GM18861 (cell line): Measurements from ENCODE around the gene PSME4.
"Not testable (repeated sequence)": the region's sequence is repeated elsewhere in the genome, so short reads cannot be mapped to it uniquely, and the experiment has no call there.

ENCODE experiments used
- ATAC-seq: cut with Tn5 transposase; IDR thresholded peaks from one replicate; pipeline ENCODE4 v1.9.1; 2021; ENCODE audit not compliant: unreplicated experiment

Gene PSME4

GRCh38 chr2:53843595-53843994, 127.2 kb downstream of the PSME4 start:
- no peak for ATAC-seq

GRCh38 chr2:53842891-53843290, 127.9 kb downstream of the PSME4 start:
- no peak for ATAC-seq

- not testable (repeated sequence) for ATAC-seq
These were observed 129.1 kb downstream of the PSME4 start for GRCh38 chr2:53841651-53842050.

GRCh38 chr2:53840580-53840979, 130.2 kb downstream of the PSME4 start:
- ATAC-seq: no peak

- ATAC-seq: not testable (repeated sequence)
These were observed 140.9 kb downstream of the PSME4 start for GRCh38 chr2:53829980-53830290.

- no peak for ATAC-seq
These were observed 141.4 kb downstream of the PSME4 start for GRCh38 chr2:53829273-53829979.

- no peak for ATAC-seq
These were observed 142.5 kb downstream of the PSME4 start for GRCh38 chr2:53828331-53828730.

GRCh38 chr2:53827398-53828175, 143.2 kb downstream of the PSME4 start:
- ATAC-seq: no peak

- no peak for ATAC-seq
These were observed 144.0 kb downstream of the PSME4 start for GRCh38 chr2:53826587-53827397.

GRCh38 chr2:53826030-53826410, 144.8 kb downstream of the PSME4 start:
- ATAC-seq: no peak

GRCh38 chr2:53823639-53824038, 147.2 kb downstream of the PSME4 start:
- not testable (repeated sequence) for ATAC-seq

GRCh38 chr2:53821810-53822209, 149.0 kb downstream of the PSME4 start:
- no peak for ATAC-seq

- no peak for ATAC-seq
These were observed 150.1 kb downstream of the PSME4 start for GRCh38 chr2:53820711-53821110.

GRCh38 chr2:53820048-53820447, 150.7 kb downstream of the PSME4 start:
- ATAC-seq: no peak

GRCh38 chr2:53819634-53820033, 151.2 kb downstream of the PSME4 start:
- ATAC-seq: no peak

GRCh38 chr2:53818854-53819435, 151.8 kb downstream of the PSME4 start:
- ATAC-seq: no peak
